GM12875 (cell line): ENCODE data around the gene SHD.
A peak's percentile ranks its signal among the peaks of the same experiment; 100 is the strongest.
"Not testable (repeated sequence)": the region's sequence is repeated elsewhere in the genome, so short reads cannot be mapped to it uniquely, and the experiment has no call there.

Experiments used
- H3K4me3 ChIP-seq: one replicate; pipeline ENCODE4 v1.5.1; 2011; ENCODE audit warnings: low read depth, low read length, control low read depth
- CTCF ChIP-seq: IDR thresholded peaks from 2 replicates; pipeline ENCODE4 v1.5.1; 2011; ENCODE audit warnings: low read depth, mild to moderate bottlenecking, control low read depth, inconsistent platforms, low read length, moderate library complexity, borderline replicate concordance; ENCODE audit not compliant: insufficient read depth

The SHD gene

GRCh38 chr19:4238831-4239230 is 40.2 kb upstream of the SHD start:
- H3K4me3 ChIP-seq = no peak overlapping the region
- TF ChIP-seq CTCF = no peak

- no peak for TF ChIP-seq CTCF
- no peak overlapping the region for H3K4me3 ChIP-seq
These were observed 37.1 kb upstream of the SHD start for GRCh38 chr19:4241824-4242430.

GRCh38 chr19:4245938-4246337 is 33.1 kb upstream of the SHD start:
- not testable (repeated sequence) for H3K4me3 ChIP-seq

- H3K4me3 ChIP-seq = peak within 1 kb of the TSS; percentile 64
- peak; percentile 41 for TF ChIP-seq CTCF
These were observed 32.1 kb upstream of the SHD start, which contains the start of gene YJU2 for GRCh38 chr19:4246767-4247593. Gene YJU2 (plus strand): TSS chr19:4247080. CDS start chr19:4247147, 67 bp downstream.

- TF ChIP-seq CTCF = 0 out of 2 replicates have a peak, but pooled peaks have one; percentile 20
- no peak overlapping the region for H3K4me3 ChIP-seq
These were observed 22.5 kb upstream of the SHD start for GRCh38 chr19:4256563-4256962.

GRCh38 chr19:4257025-4257424 is 22.0 kb upstream of the SHD start:
- no peak for TF ChIP-seq CTCF

GRCh38 chr19:4258181-4258580 is 20.9 kb upstream of the SHD start:
- no peak overlapping the region for H3K4me3 ChIP-seq
- no peak for TF ChIP-seq CTCF

More at GRCh38 chr19:4257025-4257424, 22.0 kb upstream of the SHD start:
- H3K4me3 ChIP-seq = no peak overlapping the region
